Cardiac muscle cell (in vitro differentiated cells and primary cell): Measurements from ENCODE around the gene RARG. TPM values are rescaled to one million over a fixed set of nuclear protein-coding genes. Genes with fewer than 3 reads are reported as not detected.

Source experiments
- DNase-seq, 2 donors: peaks; one replicate each; pipeline versions ENCODE4 v3.0.0 to v3.0.0-alpha.2; 2010 to 2017; ENCODE audit warnings: low read depth in 1 of 2, low spot score in 1 of 2
- H3K27ac ChIP-seq: fragments of 200-600 bp; sonication (generic); 2 replicates; pipeline ENCODE4 v1.5.1; 2016
- H3K27me3 ChIP-seq: fragments of 200-600 bp; sonication (generic); 2 replicates; pipeline ENCODE4 v1.6.0; 2016; ENCODE audit warnings: control low read depth
- H3K36me3 ChIP-seq: fragments of 200-600 bp; sonication (generic); 2 replicates; pipeline ENCODE4 v1.5.1; 2016; ENCODE audit warnings: control low read depth
- H3K4me1 ChIP-seq: fragments of 200-600 bp; sonication (generic); 2 replicates; pipeline ENCODE4 v1.8.1; 2017; ENCODE audit warnings: low read depth, mild to moderate bottlenecking, mixed run types
- H3K4me3 ChIP-seq: fragments of 200-600 bp; sonication (generic); 2 replicates; pipeline ENCODE4 v1.5.1; 2016; ENCODE audit warnings: mild to moderate bottlenecking
- H3K9me3 ChIP-seq: fragments of 200-600 bp; sonication (generic); 2 replicates; pipeline ENCODE4 v1.5.1; 2017; ENCODE audit warnings: low read depth, mild to moderate bottlenecking, control low read depth
- polyA plus RNA-seq: library from polyadenylated mRNA; unstranded; fragments of >200 nt; fragmentation: Nextera tagmentation; extraction: Ambion mirVana; gene quantifications from 2 replicates; pipeline ENCODE4 v1.2.1, GENCODE V29; 2016
- total RNA-seq: library from RNA; depleted of rRNA; stranded (reverse); fragments of >200 nt; gene quantifications from 2 replicates; pipeline ENCODE4 v1.2.3, GENCODE V29; 2016
- TF ChIP-seq, protein P1 (sequence below): IDR thresholded peaks from 2 replicates; pipeline ENCODE4 v1.5.1; 2012; ENCODE audit warnings: low read depth, mild to moderate bottlenecking, low read length

RARG gene
- total and polyA plus RNA-seq, 2 experiments from 2014 or later, result 13.0 to 30.4 TPM

DNA sequence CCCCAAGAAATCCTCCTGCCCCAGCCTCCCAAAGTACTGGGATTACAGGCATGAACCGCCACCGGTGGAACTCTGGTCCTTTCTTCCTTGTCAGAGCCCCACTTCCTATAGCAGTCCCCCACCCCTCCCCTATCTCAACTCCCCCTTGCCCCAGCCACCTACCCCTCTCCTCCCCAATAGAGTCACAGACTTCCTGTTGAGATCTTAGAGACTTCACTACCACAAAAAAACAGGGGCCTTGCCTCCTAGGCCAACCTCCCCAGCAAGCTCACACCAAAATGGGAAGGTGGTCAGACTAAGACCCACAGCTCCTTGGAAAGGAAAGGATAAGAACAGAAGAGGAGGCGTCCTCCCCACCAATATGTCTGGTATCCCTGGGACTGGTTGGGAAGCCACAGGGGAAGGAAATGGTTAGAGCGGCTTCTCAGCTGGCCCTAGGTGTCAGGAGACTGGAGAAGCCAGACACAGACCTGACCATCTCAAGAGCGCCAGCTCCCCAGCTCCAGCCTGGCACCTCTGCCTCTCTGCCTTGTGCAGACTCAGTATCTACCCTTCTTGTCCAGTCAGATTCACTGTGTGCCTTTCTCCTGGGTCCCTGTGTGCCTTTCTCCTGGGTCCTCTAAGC lies 33.4 kb downstream of the RARG start:
- TF ChIP-seq, protein P1, sequence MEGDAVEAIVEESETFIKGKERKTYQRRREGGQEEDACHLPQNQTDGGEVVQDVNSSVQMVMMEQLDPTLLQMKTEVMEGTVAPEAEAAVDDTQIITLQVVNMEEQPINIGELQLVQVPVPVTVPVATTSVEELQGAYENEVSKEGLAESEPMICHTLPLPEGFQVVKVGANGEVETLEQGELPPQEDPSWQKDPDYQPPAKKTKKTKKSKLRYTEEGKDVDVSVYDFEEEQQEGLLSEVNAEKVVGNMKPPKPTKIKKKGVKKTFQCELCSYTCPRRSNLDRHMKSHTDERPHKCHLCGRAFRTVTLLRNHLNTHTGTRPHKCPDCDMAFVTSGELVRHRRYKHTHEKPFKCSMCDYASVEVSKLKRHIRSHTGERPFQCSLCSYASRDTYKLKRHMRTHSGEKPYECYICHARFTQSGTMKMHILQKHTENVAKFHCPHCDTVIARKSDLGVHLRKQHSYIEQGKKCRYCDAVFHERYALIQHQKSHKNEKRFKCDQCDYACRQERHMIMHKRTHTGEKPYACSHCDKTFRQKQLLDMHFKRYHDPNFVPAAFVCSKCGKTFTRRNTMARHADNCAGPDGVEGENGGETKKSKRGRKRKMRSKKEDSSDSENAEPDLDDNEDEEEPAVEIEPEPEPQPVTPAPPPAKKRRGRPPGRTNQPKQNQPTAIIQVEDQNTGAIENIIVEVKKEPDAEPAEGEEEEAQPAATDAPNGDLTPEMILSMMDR, result no peak
- no peak for DNase-seq
- Histone ChIP-seq H3K27me3 (peaks cover 13% of the 10 kb centered on the region), H3K36me3 (no peaks in the 10 kb centered on the region), H3K4me1 (no peaks in the 10 kb centered on the region), H3K9me3 (no peaks in the 10 kb centered on the region), H3K27ac (no peak overlapping the region), H3K4me3 (no peak overlapping the region)

DNA sequence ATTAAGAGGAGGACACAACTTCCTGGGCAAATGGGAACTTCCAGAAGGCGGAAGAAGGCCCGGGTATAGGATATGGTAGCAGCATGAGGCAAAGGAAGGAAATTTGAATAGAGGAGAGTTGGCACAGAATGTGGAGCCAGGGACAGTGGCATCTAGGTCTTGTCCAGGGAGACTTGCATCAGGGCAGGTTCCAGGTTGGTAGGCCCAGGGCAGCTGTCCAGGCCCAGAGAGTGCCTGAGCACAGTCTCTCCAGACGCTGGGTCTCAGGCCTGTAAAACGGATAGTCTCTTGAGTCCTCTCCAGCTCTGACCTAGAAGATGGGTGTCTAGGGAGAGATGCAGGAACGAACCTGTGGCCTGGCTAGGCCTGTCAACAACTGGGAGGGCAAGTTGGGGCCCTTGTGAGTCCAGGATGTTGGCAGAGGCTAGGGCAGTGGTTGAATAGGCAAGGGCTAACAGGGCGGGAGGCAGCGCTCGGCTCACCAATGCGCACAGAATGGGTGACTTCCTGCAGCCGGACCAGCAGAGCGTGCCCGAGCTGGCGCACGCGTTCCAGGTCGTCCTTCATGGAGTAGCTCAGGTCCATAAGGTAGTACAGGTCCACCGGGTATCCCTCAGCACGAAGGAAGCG lies 34.9 kb downstream of the RARG start:
- TF ChIP-seq, protein P1, result no peak
- Histone ChIP-seq H3K4me3 (no peak overlapping the region), H3K27me3 (peaks cover 13% of the 10 kb centered on the region)

DNA sequence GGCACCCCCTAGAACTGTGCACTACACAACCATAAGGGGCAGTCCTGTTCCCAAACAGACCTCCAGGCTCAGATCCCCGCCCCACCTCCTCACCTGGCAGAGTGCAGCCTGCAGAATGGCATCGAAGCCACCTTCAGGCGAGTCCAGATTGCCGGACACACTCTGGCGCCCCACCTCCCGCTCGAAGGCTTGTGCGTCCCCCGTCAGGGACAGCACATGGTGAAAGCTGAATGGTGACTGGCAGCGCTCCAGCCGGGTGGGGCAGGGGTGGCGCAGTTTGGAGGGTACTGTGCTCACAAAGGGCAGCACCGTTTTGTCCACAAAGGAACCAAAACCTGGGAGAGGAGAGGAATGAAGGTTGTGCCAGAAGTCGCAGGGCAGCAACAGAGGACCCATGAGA lies 35.5 kb downstream of the RARG start:
- H3K36me3 ChIP-seq, result no peaks in the 10 kb centered on the region
- no peak for DNase-seq
- no peak overlapping the region for H3K4me3 ChIP-seq
- H3K4me1 ChIP-seq, result no peaks in the 10 kb centered on the region
- no peak overlapping the region for H3K27ac ChIP-seq
- peaks cover 13% of the 10 kb centered on the region for H3K27me3 ChIP-seq
- TF ChIP-seq, protein P1, result no peak
- no peaks in the 10 kb centered on the region for H3K9me3 ChIP-seq

More for the DNA sequence above, 34.9 kb downstream of the RARG start:
- no peaks in the 10 kb centered on the region for H3K9me3 ChIP-seq
- H3K36me3 ChIP-seq, result no peaks in the 10 kb centered on the region
- H3K4me1 ChIP-seq, result no peaks in the 10 kb centered on the region
- no peak for DNase-seq
- no peak overlapping the region for H3K27ac ChIP-seq

DNA sequence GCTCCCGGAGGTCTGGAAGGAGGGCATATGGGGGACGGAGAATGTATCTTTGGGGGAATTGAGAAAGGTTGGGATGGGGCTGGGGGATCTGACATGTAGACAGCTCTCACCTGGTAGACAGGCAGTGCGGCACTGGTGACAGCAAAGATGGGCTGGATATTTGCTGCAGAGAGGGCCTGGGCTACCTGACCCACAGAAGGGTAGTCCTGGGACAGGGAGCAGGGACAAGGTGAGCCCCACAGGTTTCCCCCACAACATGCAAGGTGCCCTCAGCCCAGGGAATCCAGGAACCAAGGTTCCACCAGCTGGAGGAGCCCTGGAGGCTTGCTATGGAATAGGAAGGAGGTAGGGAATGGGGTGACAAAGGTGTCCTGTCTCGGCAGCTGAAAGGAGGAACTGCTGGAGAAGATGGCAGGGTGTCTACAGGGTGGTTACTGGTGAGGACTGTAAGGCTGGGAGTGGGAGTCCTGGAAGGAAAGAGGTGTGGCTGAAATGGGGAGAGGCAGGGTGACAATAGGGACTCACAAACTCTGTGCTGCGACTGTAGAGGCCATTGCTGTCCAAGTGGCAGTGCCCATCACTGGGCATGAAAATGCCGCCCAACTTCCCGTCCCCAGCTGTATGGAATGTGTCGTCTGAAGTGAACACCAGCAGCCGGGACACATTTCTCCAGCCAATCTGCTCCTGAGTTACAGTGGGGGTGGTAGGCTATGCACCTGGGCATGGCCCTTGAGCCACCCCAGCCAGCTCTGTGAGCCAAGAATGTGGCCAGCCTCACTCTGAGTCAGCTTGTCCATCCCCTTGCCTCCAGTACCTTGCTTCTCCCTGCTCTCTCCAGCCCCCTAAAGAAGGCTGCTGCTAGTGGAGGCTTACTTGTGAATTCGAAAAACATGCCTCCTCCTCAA lies 36.2 kb downstream of the RARG start:
- Histone ChIP-seq H3K4me1 (no peaks in the 10 kb centered on the region), H3K4me3 (no peak overlapping the region), H3K9me3 (no peaks in the 10 kb centered on the region), H3K27me3 (peaks cover 13% of the 10 kb centered on the region), H3K27ac (no peak overlapping the region), H3K36me3 (no peaks in the 10 kb centered on the region)
- DNase-seq, result no peak
- TF ChIP-seq, protein P1, result no peak

DNA sequence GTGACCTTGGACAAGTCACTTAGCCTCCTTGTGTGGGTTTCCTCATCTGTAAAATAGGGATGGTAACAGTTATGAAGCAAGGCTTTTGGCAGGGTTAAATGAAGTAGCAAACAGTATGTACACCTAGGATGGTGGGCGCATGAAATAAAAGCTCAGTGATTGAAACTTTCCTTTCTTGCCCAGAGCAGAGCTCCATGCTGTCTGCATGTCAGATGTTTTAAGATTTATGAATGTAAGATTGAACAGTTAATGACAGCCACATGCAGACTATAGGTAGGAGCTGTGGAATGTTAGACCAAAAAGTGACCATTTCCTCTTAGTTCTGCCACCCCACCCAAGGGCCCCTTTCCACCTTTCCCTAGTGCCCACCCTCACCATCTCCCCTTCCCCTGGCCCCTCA lies 37.0 kb downstream of the RARG start:
- no peaks in the 10 kb centered on the region for H3K4me1 ChIP-seq
- H3K27me3 ChIP-seq, result peaks cover 13% of the 10 kb centered on the region
- DNase-seq, result no peak
- no peak overlapping the region for H3K27ac ChIP-seq
- no peak overlapping the region for H3K4me3 ChIP-seq
- no peaks in the 10 kb centered on the region for H3K36me3 ChIP-seq
- TF ChIP-seq, protein P1, result no peak
- H3K9me3 ChIP-seq, result no peaks in the 10 kb centered on the region
